Ovary (tissue), 9 donors: Measurements from ENCODE around the gene SAAL1. TPM values are rescaled to one million over a fixed set of nuclear protein-coding genes. Genes with fewer than 3 reads are reported as not detected.

Experiments used
- DNase-seq, 5 donors: peaks; one replicate each; pipeline ENCODE4 v3.0.0-alpha.2; 2019 to 2020
- H3K27ac ChIP-seq, 2 donors: fragments of 200-600 bp; one replicate each; pipeline versions ENCODE4 v1.5.1 to v1.8.0; 2019 to 2022
- H3K27me3 ChIP-seq: fragments of 200-600 bp; one replicate; pipeline ENCODE4 v1.8.0; 2022
- H3K36me3 ChIP-seq: fragments of 200-600 bp; sonication (generic); one replicate; pipeline ENCODE4 v1.5.1; 2019
- H3K4me1 ChIP-seq: one replicate; pipeline ENCODE4 v1.8.1; 2013; ENCODE audit warnings: mild to moderate bottlenecking, moderate library complexity; ENCODE audit not compliant: insufficient read depth
- H3K4me3 ChIP-seq: fragments of 200-600 bp; sonication (generic); one replicate; pipeline ENCODE4 v1.5.1; 2017
- H3K9me3 ChIP-seq, 2 donors: fragments of 200-600 bp in 1 of 2; sonication (generic) in 1 of 2; one replicate each; pipeline versions ENCODE4 v1.5.1 to v1.8.1; 2013 to 2019; ENCODE audit warnings: mild to moderate bottlenecking in 1 of 2, moderate library complexity in 1 of 2
- EP300 ChIP-seq: sonication (generic); formaldehyde crosslinking; IDR thresholded peaks from one replicate; pipeline ENCODE4 v1.6.1; 2017; ENCODE audit warnings: antibody characterized with exemption
- POLR2A ChIP-seq: fragments of 450-650 bp; IDR thresholded peaks from one replicate; pipeline ENCODE4 v1.6.1; 2017; ENCODE audit warnings: antibody characterized with exemption, mild to moderate bottlenecking, moderate library complexity
- WGBS, 3 donors: extraction: QIAGEN DNeasy Blood & Tissue Kit in 1 of 3; methylation state at CpG; one replicate each; pipeline versions ENCODE4 v1.1.5 to v1.1.7; 2013 to 2017; 5-methylcytosine and 5-hydroxymethylcytosine counted together
- intact Hi-C, 4 donors: fragments of 100-400 bp; cut with DNase I; formaldehyde crosslinking; loops; one replicate each; pipeline versions ENCODE4 v1.11.0 to v1.15.1; 2022 to 2023
- polyA plus RNA-seq, 2 donors: library from polyadenylated mRNA; stranded (reverse); fragments of 200-250 nt in 1 of 2; fragments of 350-450 nt in 1 of 2; fragmentation: Illumina TruSeq in 1 of 2; extraction: RNeasy Lipid Tissue Mini Kit (QIAGEN cat#74804) in 1 of 2; gene quantifications; one replicate each; pipeline ENCODE4 v1.2.3, GENCODE V29; 2013 to 2014
- total RNA-seq, 7 donors: library from RNA; depleted of rRNA in 2 of 7; stranded (reverse); fragments of >200 nt in 2 of 7; fragmentation: NEBNext Ultra II Directional in 3 of 7; extraction: Animal tissue kit (Norgen Biotek cat#: 25700) in 3 of 7; gene quantifications; one replicate each; pipeline versions ENCODE4 v1.1.0 to v1.2.4, GENCODE V29; 2016 to 2023
- TF ChIP-seq, protein P1 (sequence below), 3 donors: fragments of 450-650 bp in 2 of 3; fragments of 200-600 bp in 1 of 3; IDR thresholded peaks; one replicate each; pipeline versions ENCODE4 v1.5.1 to v1.8.0; 2016 to 2022; ENCODE audit warnings: antibody characterized with exemption in 3 of 3, mild to moderate bottlenecking in 1 of 3
- donor health status: DM: no; HTN: no; CAD: no; lungs with moderate emphysema.
- donor health status: DM: no; HTN: no; CAD: no.
- donor health status: Bipolar disorder and iron deficiency.
- donor health status: DM: yes; HTN: yes; CAD: no.
- donor health status: DM: no; HTN: no; CAD: no.
- donor health status: DM: yes; HTN: yes; CAD: no.

SAAL1 gene
- total and polyA plus RNA-seq, 9 donors: 5.7 to 15.0 (median 12.6) TPM

DNA sequence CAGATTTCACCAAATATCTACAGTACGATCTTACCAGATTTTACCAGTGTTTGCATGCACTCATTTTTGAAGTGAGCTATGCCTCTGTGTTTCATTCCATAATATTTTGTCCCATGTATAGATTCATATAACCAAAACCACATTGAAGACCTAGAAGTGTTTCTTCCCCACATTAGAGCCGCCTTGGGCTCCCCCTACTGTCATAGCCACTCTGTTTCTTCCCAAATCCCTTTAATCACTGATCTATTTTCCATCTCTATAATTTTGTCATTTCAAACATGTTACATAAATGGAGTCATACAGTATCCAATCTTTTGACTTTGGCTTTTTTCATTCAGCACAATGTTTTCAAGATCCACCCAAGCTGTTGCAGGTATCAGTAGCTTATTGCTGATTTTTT lies 39.1 kb upstream of the SAAL1 start:
- Histone ChIP-seq H3K4me3 (no peak overlapping the region), H3K27me3 (no peaks in the 10 kb centered on the region), H3K27ac (no peak overlapping the region), H3K36me3 (no peaks in the 10 kb centered on the region), H3K4me1 (no peaks in the 10 kb centered on the region), H3K9me3 (no peaks in the 10 kb centered on the region)
- intact Hi-C loops: no loop called here
- no peak for DNase-seq
- TF ChIP-seq, protein P1, sequence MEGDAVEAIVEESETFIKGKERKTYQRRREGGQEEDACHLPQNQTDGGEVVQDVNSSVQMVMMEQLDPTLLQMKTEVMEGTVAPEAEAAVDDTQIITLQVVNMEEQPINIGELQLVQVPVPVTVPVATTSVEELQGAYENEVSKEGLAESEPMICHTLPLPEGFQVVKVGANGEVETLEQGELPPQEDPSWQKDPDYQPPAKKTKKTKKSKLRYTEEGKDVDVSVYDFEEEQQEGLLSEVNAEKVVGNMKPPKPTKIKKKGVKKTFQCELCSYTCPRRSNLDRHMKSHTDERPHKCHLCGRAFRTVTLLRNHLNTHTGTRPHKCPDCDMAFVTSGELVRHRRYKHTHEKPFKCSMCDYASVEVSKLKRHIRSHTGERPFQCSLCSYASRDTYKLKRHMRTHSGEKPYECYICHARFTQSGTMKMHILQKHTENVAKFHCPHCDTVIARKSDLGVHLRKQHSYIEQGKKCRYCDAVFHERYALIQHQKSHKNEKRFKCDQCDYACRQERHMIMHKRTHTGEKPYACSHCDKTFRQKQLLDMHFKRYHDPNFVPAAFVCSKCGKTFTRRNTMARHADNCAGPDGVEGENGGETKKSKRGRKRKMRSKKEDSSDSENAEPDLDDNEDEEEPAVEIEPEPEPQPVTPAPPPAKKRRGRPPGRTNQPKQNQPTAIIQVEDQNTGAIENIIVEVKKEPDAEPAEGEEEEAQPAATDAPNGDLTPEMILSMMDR (IDR thresholded peaks at IDR 0.05): no peak
- TF ChIP-seq POLR2A (no peak), EP300 (no peak)
- WGBS, 3 donors: 49 to 69% (median 53%) methylated on average over 2 of the region's 2 CpGs

- no peak for TF ChIP-seq POLR2A
- TF ChIP-seq, protein P1 (IDR thresholded peaks at IDR 0.05): no peak
- TF ChIP-seq EP300: no peak
- no peaks in the 10 kb centered on the region for H3K9me3 ChIP-seq
- 60 to 70% (median 63%) methylated on average over 5 of the region's 5 CpGs for WGBS, 3 donors
- H3K27me3 ChIP-seq: no peaks in the 10 kb centered on the region
- no peaks in the 10 kb centered on the region for H3K4me1 ChIP-seq
- intact Hi-C loops: no loop called here
- H3K27ac ChIP-seq: no peak overlapping the region
- no peaks in the 10 kb centered on the region for H3K36me3 ChIP-seq
- DNase-seq: no peak
- no peak overlapping the region for H3K4me3 ChIP-seq
Measured at GRCh38 chr11:18144243-18144642, 38.4 kb upstream of the SAAL1 start.

GRCh38 chr11:18140145-18140544 lies 34.3 kb upstream of the SAAL1 start:
- DNase-seq: no peak
- intact Hi-C loops: no loop called here
- H3K36me3 ChIP-seq: no peaks in the 10 kb centered on the region
- H3K9me3 ChIP-seq: no peaks in the 10 kb centered on the region
- 83 to 87% (median 85%) methylated on average over 2 of the region's 2 CpGs for WGBS, 3 donors
- H3K27me3 ChIP-seq: no peaks in the 10 kb centered on the region
- H3K4me1 ChIP-seq: no peaks in the 10 kb centered on the region
- H3K4me3 ChIP-seq: no peak overlapping the region
- TF ChIP-seq, protein P1 (IDR thresholded peaks at IDR 0.05): no peak
- TF ChIP-seq EP300: no peak
- TF ChIP-seq POLR2A: no peak
- H3K27ac ChIP-seq: no peak overlapping the region

DNA sequence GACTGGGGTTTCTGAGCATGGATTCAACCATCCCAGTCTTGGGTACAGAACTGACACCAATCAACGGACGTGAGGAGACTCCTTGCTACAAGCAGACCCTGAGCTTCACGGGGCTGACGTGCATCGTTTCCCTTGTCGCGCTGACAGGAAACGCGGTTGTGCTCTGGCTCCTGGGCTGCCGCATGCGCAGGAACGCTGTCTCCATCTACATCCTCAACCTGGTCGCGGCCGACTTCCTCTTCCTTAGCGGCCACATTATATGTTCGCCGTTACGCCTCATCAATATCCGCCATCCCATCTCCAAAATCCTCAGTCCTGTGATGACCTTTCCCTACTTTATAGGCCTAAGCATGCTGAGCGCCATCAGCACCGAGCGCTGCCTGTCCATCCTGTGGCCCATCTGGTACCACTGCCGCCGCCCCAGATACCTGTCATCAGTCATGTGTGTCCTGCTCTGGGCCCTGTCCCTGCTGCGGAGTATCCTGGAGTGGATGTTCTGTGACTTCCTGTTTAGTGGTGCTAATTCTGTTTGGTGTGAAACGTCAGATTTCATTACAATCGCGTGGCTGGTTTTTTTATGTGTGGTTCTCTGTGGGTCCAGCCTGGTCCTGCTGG lies 31.4 kb upstream of the SAAL1 start:
- H3K27me3 ChIP-seq: no peaks in the 10 kb centered on the region
- no peaks in the 10 kb centered on the region for H3K4me1 ChIP-seq
- no peaks in the 10 kb centered on the region for H3K9me3 ChIP-seq
- intact Hi-C loops: no loop called here
- WGBS, 3 donors: 94 to 95% (median 95%) methylated on average over 29 of the region's 29 CpGs
- no peak for DNase-seq
- no peak overlapping the region for H3K27ac ChIP-seq
- TF ChIP-seq POLR2A: no peak
- H3K4me3 ChIP-seq: no peak overlapping the region
- H3K36me3 ChIP-seq: no peaks in the 10 kb centered on the region

DNA sequence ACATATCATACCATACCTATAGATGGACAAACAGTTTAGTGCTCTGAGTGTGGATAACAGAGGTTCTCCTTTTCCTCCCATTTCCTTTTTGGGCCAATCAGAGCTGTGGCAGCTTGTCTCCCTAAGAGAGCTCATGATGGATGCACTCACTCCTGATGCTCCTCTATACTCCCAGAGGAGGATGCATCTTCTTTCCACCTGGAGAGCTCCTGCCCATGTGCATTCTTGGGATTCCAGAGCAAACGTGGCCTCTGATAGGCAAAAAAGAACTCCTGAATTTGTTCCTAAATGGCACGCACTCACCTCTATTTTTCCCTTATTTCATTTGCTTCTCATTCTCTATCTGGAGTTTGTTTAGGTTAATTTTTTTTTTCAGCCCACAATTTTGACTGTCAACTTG lies 29.4 kb upstream of the SAAL1 start:
- H3K27ac ChIP-seq: no peak overlapping the region
- DNase-seq: no peak
- intact Hi-C loops: no loop called here
- TF ChIP-seq, protein P1 (IDR thresholded peaks at IDR 0.05): no peak
- no peak for TF ChIP-seq EP300
- TF ChIP-seq POLR2A: no peak
- no peaks in the 10 kb centered on the region for H3K4me1 ChIP-seq
- no peaks in the 10 kb centered on the region for H3K27me3 ChIP-seq
- no peak overlapping the region for H3K4me3 ChIP-seq
- WGBS, 3 donors: 26 to 39% (median 32%) methylated on average over 2 of the region's 2 CpGs
- no peaks in the 10 kb centered on the region for H3K36me3 ChIP-seq
- no peaks in the 10 kb centered on the region for H3K9me3 ChIP-seq
